PFSK-1 (cell line): ENCODE data around the gene MANEAL. TPM values are rescaled to one million over a fixed set of nuclear protein-coding genes. Genes with fewer than 3 reads are reported as not detected.

Experiments
- FOXP2 ChIP-seq: optimal IDR thresholded peaks from 2 replicates; pipeline ENCODE3; 2011; ENCODE audit warnings: borderline replicate concordance, control low read depth, inconsistent platforms; ENCODE audit not compliant: insufficient read depth; ENCODE audit errors: extremely low read length, extremely low read depth
- POLR2AphosphoS5 ChIP-seq: IDR thresholded peaks from 2 replicates; pipeline ENCODE4 v1.6.1; 2012; ENCODE audit warnings: low read depth, mild to moderate bottlenecking, control low read depth, low read length, moderate library complexity
- SIN3A ChIP-seq: IDR thresholded peaks from 2 replicates; pipeline ENCODE4 v1.6.1; 2012; ENCODE audit warnings: mild to moderate bottlenecking, low read length, moderate library complexity, borderline replicate concordance; ENCODE audit not compliant: insufficient read depth
- TAF1 ChIP-seq: IDR thresholded peaks from 2 replicates; pipeline ENCODE4 v1.6.1; 2012; ENCODE audit warnings: low read length, control low read depth, borderline replicate concordance; ENCODE audit not compliant: insufficient read depth
- polyA plus RNA-seq: library from polyadenylated mRNA; unstranded; fragments of >200 nt; gene quantifications from one replicate; pipeline ENCODE4 v1.2.1, GENCODE V29; 2012; ENCODE audit warnings: low read depth, missing spikeins; ENCODE audit not compliant: insufficient read length
- TF ChIP-seq, protein P1 (sequence below), 2 experiments: IDR thresholded peaks; 2 replicates each; pipeline versions ENCODE4 v1.6.1 to v1.8.0; 2011 to 2012; ENCODE audit warnings: low read depth in 2 of 2, low read length in 2 of 2, control low read depth in 1 of 2, inconsistent platforms in 1 of 2, mild to moderate bottlenecking in 1 of 2, moderate library complexity in 1 of 2; ENCODE audit not compliant: insufficient read depth in 1 of 2

The MANEAL gene, protein sequence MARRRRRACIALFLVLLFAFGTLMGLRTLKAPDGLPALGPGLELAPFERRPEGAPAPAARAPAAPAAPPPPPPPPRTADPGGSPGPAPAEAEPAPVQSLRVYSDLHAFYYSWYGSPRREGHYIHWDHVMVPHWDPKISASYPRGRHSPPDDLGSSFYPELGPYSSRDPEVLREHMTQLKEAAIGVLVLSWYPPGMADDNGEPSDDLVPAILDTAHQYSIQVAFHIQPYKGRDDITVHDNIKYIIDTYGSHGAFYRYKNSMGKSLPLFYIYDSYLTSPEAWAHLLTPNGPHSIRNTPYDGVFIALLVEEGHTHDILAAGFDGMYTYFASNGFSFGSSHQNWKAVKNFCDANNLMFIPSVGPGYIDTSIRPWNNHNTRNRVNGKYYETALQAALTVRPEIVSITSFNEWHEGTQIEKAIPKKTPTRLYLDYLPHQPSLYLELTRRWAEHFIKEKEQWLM
- 25.4 TPM for polyA plus RNA-seq

DNA sequence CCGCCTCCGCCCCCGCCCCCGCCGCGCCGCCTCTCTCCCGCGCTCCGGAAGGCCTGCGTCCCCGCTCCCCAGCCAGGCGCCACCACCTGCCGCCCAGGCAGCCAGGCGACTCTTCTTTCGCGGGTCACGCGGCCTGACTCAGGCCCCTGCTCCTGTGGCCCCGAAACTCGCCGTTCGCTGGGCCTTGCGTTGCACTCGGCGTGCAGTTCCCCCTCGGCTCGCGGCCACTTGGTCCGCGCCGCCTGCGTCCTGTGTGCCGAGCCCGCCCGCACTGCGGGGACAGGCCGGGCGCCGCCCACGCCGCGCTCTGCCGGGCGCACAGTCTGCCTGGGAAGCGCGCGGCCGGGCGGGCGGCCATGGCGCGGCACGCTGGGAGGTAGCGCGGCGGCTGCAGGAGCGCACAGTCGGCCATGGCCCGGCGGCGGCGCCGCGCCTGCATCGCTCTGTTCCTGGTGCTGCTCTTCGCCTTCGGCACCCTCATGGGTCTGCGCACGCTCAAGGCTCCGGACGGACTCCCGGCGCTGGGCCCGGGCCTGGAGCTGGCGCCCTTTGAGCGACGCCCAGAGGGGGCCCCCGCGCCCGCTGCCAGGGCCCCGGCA is at the start of gene MANEAL:
TSS of gene MANEAL (plus strand) at position 75 of the 599 bp plus-strand sequence. CDS start at position 411, 336 bp downstream.
- TF ChIP-seq TAF1 (no peak), FOXP2 (peak; percentile 11), SIN3A (no peak), POLR2AphosphoS5 (0 out of 2 replicates have a peak, but pooled peaks have one; percentile 21)
- TF ChIP-seq, protein P1, sequence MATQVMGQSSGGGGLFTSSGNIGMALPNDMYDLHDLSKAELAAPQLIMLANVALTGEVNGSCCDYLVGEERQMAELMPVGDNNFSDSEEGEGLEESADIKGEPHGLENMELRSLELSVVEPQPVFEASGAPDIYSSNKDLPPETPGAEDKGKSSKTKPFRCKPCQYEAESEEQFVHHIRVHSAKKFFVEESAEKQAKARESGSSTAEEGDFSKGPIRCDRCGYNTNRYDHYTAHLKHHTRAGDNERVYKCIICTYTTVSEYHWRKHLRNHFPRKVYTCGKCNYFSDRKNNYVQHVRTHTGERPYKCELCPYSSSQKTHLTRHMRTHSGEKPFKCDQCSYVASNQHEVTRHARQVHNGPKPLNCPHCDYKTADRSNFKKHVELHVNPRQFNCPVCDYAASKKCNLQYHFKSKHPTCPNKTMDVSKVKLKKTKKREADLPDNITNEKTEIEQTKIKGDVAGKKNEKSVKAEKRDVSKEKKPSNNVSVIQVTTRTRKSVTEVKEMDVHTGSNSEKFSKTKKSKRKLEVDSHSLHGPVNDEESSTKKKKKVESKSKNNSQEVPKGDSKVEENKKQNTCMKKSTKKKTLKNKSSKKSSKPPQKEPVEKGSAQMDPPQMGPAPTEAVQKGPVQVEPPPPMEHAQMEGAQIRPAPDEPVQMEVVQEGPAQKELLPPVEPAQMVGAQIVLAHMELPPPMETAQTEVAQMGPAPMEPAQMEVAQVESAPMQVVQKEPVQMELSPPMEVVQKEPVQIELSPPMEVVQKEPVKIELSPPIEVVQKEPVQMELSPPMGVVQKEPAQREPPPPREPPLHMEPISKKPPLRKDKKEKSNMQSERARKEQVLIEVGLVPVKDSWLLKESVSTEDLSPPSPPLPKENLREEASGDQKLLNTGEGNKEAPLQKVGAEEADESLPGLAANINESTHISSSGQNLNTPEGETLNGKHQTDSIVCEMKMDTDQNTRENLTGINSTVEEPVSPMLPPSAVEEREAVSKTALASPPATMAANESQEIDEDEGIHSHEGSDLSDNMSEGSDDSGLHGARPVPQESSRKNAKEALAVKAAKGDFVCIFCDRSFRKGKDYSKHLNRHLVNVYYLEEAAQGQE (IDR thresholded peaks at IDR 0.05; ENCODE audit: insufficient read depth in 1 of 2, low read depth in 2 of 2, low read length in 2 of 2): peak; percentile 29 to 44; a peak in 1 of 4 replicates

DNA sequence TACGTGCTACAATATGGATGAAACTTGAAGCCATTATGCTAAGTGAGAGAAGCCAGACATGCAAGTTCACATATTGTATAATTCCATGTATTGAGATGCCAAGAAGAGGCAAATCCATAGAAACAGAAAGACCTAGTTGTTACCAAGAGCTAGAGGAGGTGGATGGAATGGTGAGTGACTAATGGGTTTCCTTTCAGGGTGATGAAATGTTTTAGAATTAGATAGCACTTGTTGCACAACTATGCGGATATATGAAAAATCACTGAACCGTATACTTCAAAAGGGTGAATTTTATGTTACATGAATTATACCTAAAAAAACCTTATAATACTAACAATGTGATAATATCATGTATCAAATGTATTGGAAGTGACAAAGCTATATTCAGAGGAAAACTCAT is 46.8 kb upstream of the MANEAL start:
- TF ChIP-seq TAF1 (no peak), SIN3A (no peak)
- TF ChIP-seq, protein P1 (IDR thresholded peaks at IDR 0.05; ENCODE audit: insufficient read depth in 1 of 2, low read depth in 2 of 2, low read length in 2 of 2): no peak

DNA sequence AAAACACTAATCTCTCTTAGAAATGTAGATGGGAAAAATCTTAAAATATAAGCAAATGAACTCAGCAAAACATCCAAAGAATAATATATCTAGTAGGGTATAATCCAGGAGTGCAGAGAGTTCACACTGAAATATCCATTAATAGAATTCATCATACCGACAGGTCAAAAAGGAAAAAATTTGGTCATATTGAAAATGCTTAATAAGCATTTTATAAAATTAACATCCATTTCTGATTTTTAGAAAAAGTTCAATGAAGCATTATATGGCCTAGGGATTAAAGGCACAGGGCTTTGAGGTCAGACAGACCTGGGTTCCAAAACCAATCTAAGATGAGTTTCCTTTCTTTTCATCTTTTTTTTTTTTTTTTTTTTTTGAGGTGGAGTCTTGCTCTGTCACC is 45.1 kb upstream of the MANEAL start:
- TF ChIP-seq, protein P1 (IDR thresholded peaks at IDR 0.05; ENCODE audit: insufficient read depth in 1 of 2, low read depth in 2 of 2, low read length in 2 of 2): no peak
- TF ChIP-seq TAF1 (no peak), FOXP2 (no peak), POLR2AphosphoS5 (no peak), SIN3A (no peak)

DNA sequence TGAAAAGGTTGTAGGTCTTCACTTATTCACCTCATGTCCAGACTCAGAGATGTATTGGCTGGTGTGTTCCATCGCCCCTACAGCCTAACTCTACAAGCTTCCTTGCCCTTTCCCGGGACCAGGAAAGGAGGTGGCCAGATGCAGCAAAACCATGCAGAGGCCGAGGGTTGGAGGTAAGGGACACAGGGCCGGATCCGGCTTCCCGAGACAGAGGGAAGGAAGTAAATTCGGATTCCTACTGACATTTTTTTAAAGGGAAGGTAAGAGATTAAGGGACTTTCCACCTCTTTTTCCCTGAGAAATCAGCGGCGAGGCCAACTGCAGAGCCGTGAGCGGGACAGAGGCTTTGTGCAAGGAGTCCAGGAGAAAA is 41.4 kb upstream of the MANEAL start:
- TF ChIP-seq TAF1 (no peak), POLR2AphosphoS5 (no peak), FOXP2 (no peak), SIN3A (no peak)
- TF ChIP-seq, protein P1 (IDR thresholded peaks at IDR 0.05; ENCODE audit: insufficient read depth in 1 of 2, low read depth in 2 of 2, low read length in 2 of 2): no peak
